Kidney (tissue), 14 donors: ENCODE measurements around the gene CLASP1. TPM values are rescaled to one million over a fixed set of nuclear protein-coding genes. Genes with fewer than 3 reads are reported as not detected.

Source experiments
- DNase-seq, 5 donors: peaks; one replicate each; pipeline ENCODE4 v3.0.0-alpha.2; 2013 to 2020
- FAIRE-seq: peaks from 2 replicates; lab custom pipeline; 2012; peaks lifted over from hg19 to GRCh38; lab: Jason Lieb, UNC
- H3K27ac ChIP-seq, 2 donors: one replicate each; pipeline ENCODE4 v1.7.0; 2013; ENCODE audit warnings: low read depth in 2 of 2, low read length in 2 of 2, inconsistent platforms in 1 of 2
- H3K27me3 ChIP-seq: one replicate; pipeline ENCODE4 v1.7.1; 2013; ENCODE audit warnings: low read length, inconsistent platforms; ENCODE audit not compliant: control insufficient read depth, insufficient read depth
- H3K36me3 ChIP-seq, 3 donors: one replicate each; pipeline versions ENCODE4 v1.7.0 to v1.7.1; 2013; ENCODE audit warnings: low read length in 3 of 3, control low read depth in 1 of 3, inconsistent platforms in 1 of 3; ENCODE audit not compliant: insufficient read depth in 3 of 3, control insufficient read depth in 2 of 3
- H3K4me1 ChIP-seq, 3 donors: one replicate each; pipeline versions ENCODE4 v1.7.0 to v1.7.1; 2013; ENCODE audit warnings: low read length in 3 of 3, inconsistent platforms in 1 of 3, low read depth in 1 of 3; ENCODE audit not compliant: control insufficient read depth in 2 of 3, insufficient read depth in 2 of 3
- H3K4me3 ChIP-seq, 3 donors: one replicate each; pipeline versions ENCODE4 v1.7.0 to v1.8.1; 2013; ENCODE audit warnings: low read length in 3 of 3, control low read depth in 1 of 3, inconsistent platforms in 1 of 3
- H3K9ac ChIP-seq, 3 donors: one replicate each; pipeline versions ENCODE4 v1.7.0 to v1.7.1; 2013; ENCODE audit warnings: low read length in 3 of 3, control low read depth in 1 of 3, inconsistent platforms in 1 of 3
- H3K9me3 ChIP-seq, 3 donors: one replicate each; pipeline versions ENCODE4 v1.7.0 to v1.7.1; 2013; ENCODE audit warnings: low read length in 3 of 3, control low read depth in 1 of 3, inconsistent platforms in 1 of 3; ENCODE audit not compliant: control insufficient read depth in 2 of 3, insufficient read depth in 1 of 3
- CTCF ChIP-seq: IDR thresholded peaks from 3 replicates; pipeline ENCODE4 v1.5.1; 2012; ENCODE audit warnings: mild to moderate bottlenecking, moderate library complexity, borderline replicate concordance; ENCODE audit not compliant: insufficient read depth; ENCODE audit errors: extremely low read depth
- intact Hi-C: fragments of 100-400 bp; cut with DNase I; formaldehyde crosslinking; loops from one replicate; pipeline ENCODE4 v1.11.1; 2022
- polyA plus RNA-seq: library from polyadenylated mRNA; stranded (reverse); fragments of 350-450 nt; fragmentation: Illumina TruSeq; extraction: RNeasy Lipid Tissue Mini Kit (QIAGEN cat#74804); gene quantifications from one replicate; pipeline ENCODE4 v1.2.3, GENCODE V29; 2014; ENCODE audit warnings: low read depth, low replicate concordance; ENCODE audit not compliant: insufficient read depth
- total RNA-seq: library from RNA; stranded (reverse); fragmentation: NEBNext Ultra II Directional; extraction: Animal tissue kit (Norgen Biotek cat#: 25700); gene quantifications from one replicate; pipeline ENCODE4 v1.2.1, GENCODE V29; 2021
- donor health status: control.
- donor health status: control.
- donor health status: control.
- donor health status: control.
- donor health status: control.
- donor health status: DM: yes; HTN: yes; CAD: no.
- donor health status: Normal renal cell carcinoma (clear cell type).

Gene CLASP1
- total and polyA plus RNA-seq, 2 donors from 2014 or later: 6.8 to 71.5 TPM

GRCh38 chr2:121670181-121670580 lies 20.9 kb upstream of the CLASP1 start:
- H3K9me3 ChIP-seq: peaks cover 0 to 2% (median 0%) of the 10 kb centered on the region in 3 donors
- no peak for DNase-seq
- H3K4me3 ChIP-seq: no peak overlapping the region
- intact Hi-C loops: no loop called here
- H3K27ac ChIP-seq: no peak overlapping the region
- H3K4me1 ChIP-seq: no peaks in the 10 kb centered on the region
- H3K27me3 ChIP-seq: no peaks in the 10 kb centered on the region
- no peak for TF ChIP-seq CTCF
- H3K9ac ChIP-seq: no peak overlapping the region
- no peaks in the 10 kb centered on the region for H3K36me3 ChIP-seq
- no peak for FAIRE-seq

- Histone ChIP-seq H3K9ac (no peak overlapping the region), H3K27ac (no peak overlapping the region), H3K4me1 (no peaks in the 10 kb centered on the region), H3K4me3 (no peak overlapping the region), H3K27me3 (no peaks in the 10 kb centered on the region), H3K9me3 (peaks cover 0 to 2% (median 0%) of the 10 kb centered on the region in 3 donors), H3K36me3 (no peaks in the 10 kb centered on the region)
- no peak for TF ChIP-seq CTCF
- DNase-seq (no peak), FAIRE-seq (no peak)
- intact Hi-C loops: no loop called here
Measured at GRCh38 chr2:121667618-121668017, 18.4 kb upstream of the CLASP1 start.

- H3K4me3 ChIP-seq: no peak overlapping the region
- H3K9ac ChIP-seq: no peak overlapping the region
- H3K9me3 ChIP-seq: no peaks in the 10 kb centered on the region
- no peak for TF ChIP-seq CTCF
- intact Hi-C loops: no loop called here
- no peaks in the 10 kb centered on the region for H3K27me3 ChIP-seq
- FAIRE-seq (no peak), DNase-seq (no peak)
- H3K36me3 ChIP-seq: no peaks in the 10 kb centered on the region
- no peak overlapping the region for H3K27ac ChIP-seq
- H3K4me1 ChIP-seq: no peaks in the 10 kb centered on the region
Measured at GRCh38 chr2:121666042-121666441, 16.8 kb upstream of the CLASP1 start.

- DNase-seq (no peak), FAIRE-seq (no peak)
- no peaks in the 10 kb centered on the region for H3K9me3 ChIP-seq
- intact Hi-C loops: no loop called here
- H3K4me3 ChIP-seq: no peak overlapping the region
- no peak overlapping the region for H3K9ac ChIP-seq
- H3K36me3 ChIP-seq: no peaks in the 10 kb centered on the region
- H3K27ac ChIP-seq: no peak overlapping the region
- H3K4me1 ChIP-seq: no peaks in the 10 kb centered on the region
- TF ChIP-seq CTCF: no peak
- H3K27me3 ChIP-seq: no peaks in the 10 kb centered on the region
Measured at GRCh38 chr2:121665504-121665903, 16.2 kb upstream of the CLASP1 start.
